GM10248 (cell line): Measurements from ENCODE around the gene ATG16L2.

Source experiments
- CTCF ChIA-PET: fragments of 300-600 bp; sonication (Branson Sonifier 250); formaldehyde crosslinking; extraction: SDS; loops from one replicate; lab custom pipeline; 2021; ENCODE audit warnings: antibody characterized with exemption; lab: Yijun Ruan, JAX
- POLR2A ChIA-PET: fragments of 350-650 bp; sonication (Branson Sonifier 250); formaldehyde crosslinking; extraction: SDS; loops from one replicate; lab custom pipeline; 2020; ENCODE audit warnings: antibody characterized with exemption; lab: Yijun Ruan, JAX
- DNase-seq: peaks from one replicate; pipeline ENCODE4 v3.0.0; 2012; ENCODE audit errors: extremely low spot score
- CTCF ChIP-seq: IDR thresholded peaks from 2 replicates; pipeline ENCODE4 v1.5.1; 2012; ENCODE audit warnings: mild to moderate bottlenecking, low read depth; ENCODE audit errors: extremely low read depth, missing control alignments, control extremely low read depth

Gene ATG16L2

GRCh38 chr11:72876147-72876546 lies 61.9 kb downstream of the ATG16L2 start:
- no peak for TF ChIP-seq CTCF
- DNase-seq = no peak
- ChIA-PET CTCF (interaction anchor here (1.0 to 1.4 kb wide), 2 partner anchors 10 to 302 kb away, joined by 4 to 6 read pairs; no protein-coding TSS in a partner anchor), POLR2A (no interaction called here)
